PC-3 (cell line): ENCODE measurements around the gene PRSS21. TPM values are rescaled to one million over a fixed set of nuclear protein-coding genes. Genes with fewer than 3 reads are reported as not detected.

Experiments used
- ATAC-seq: fragments of 200-7000 bp; cut with Tn5 transposase; 2 replicates; pipeline ENCODE4 v1.9.1; 2020; ENCODE audit warnings: mild to moderate bottlenecking, moderate library complexity
- BruUV-seq: library from RNA; stranded (reverse); fragments of 400-500 nt; replicated peaks from 2 replicates; lab custom pipeline; 2021; lab: Mats Ljungman, UMichigan
- CTCF ChIA-PET: fragments of 300-600 bp; sonication (Branson Sonifier 250); formaldehyde crosslinking; loops from one replicate; lab custom pipeline; 2022; ENCODE audit warnings: antibody characterized with exemption; lab: Charles Lee
- POLR2A ChIA-PET: fragments of 300-600 bp; sonication (Branson Sonifier 250); formaldehyde crosslinking; loops from one replicate; lab custom pipeline; 2022; ENCODE audit warnings: antibody characterized with exemption; ENCODE audit not compliant: unreplicated experiment; lab: Charles Lee
- DNase-seq: peaks from one replicate; pipeline ENCODE4 v3.0.0-alpha.2; 2015
- H2AFZ ChIP-seq: fragments of 300-600 bp; sonication (generic); 2 replicates; pipeline ENCODE4 v1.6.0; 2016; ENCODE audit warnings: antibody characterized with exemption, low read length
- H3F3A ChIP-seq: fragments of 300-600 bp; sonication (generic); one replicate; pipeline ENCODE4 v1.6.0; 2017; ENCODE audit warnings: antibody characterized with exemption, low read length, control low read depth, mild to moderate bottlenecking; ENCODE audit not compliant: unreplicated experiment
- H3K27ac ChIP-seq: fragments of 300-600 bp; sonication (generic); 2 replicates; pipeline ENCODE4 v1.5.1; 2016; ENCODE audit warnings: mild to moderate bottlenecking, low read length
- H3K27me3 ChIP-seq: fragments of 300-600 bp; sonication (generic); 2 replicates; pipeline ENCODE4 v1.6.1; 2016; ENCODE audit warnings: low read length, mixed read lengths
- H3K36me3 ChIP-seq: fragments of 300-600 bp; sonication (generic); 2 replicates; pipeline ENCODE4 v1.6.1; 2016; ENCODE audit warnings: low read depth, mixed run types, low read length, mixed read lengths
- H3K4me1 ChIP-seq: fragments of 300-600 bp; sonication (generic); 2 replicates; pipeline ENCODE4 v1.5.1; 2016; ENCODE audit warnings: low read length; ENCODE audit not compliant: insufficient read depth
- H3K4me2 ChIP-seq: fragments of 300-600 bp; sonication (generic); 2 replicates; pipeline ENCODE4 v1.6.0; 2016; ENCODE audit warnings: low read length
- H3K4me3 ChIP-seq: fragments of 300-600 bp; sonication (generic); 2 replicates; pipeline ENCODE4 v1.5.1; 2016; ENCODE audit warnings: mild to moderate bottlenecking, low read length, mixed read lengths
- H3K79me2 ChIP-seq: fragments of 300-600 bp; sonication (generic); 2 replicates; pipeline ENCODE4 v1.6.1; 2017; ENCODE audit warnings: low read length, mixed read lengths
- H3K9ac ChIP-seq: fragments of 300-600 bp; sonication (generic); 2 replicates; pipeline ENCODE4 v1.6.0; 2016; ENCODE audit warnings: mild to moderate bottlenecking, low read length
- H3K9me2 ChIP-seq: fragments of 300-600 bp; sonication (generic); replicated peaks from 2 replicates; pipeline ENCODE4 v1.6.1; 2016; ENCODE audit warnings: mixed run types, low read length, mixed read lengths
- H3K9me3 ChIP-seq: fragments of 300-600 bp; sonication (generic); 2 replicates; pipeline ENCODE4 v1.6.1; 2016; ENCODE audit warnings: low read length, mixed read lengths
- H4K20me1 ChIP-seq: fragments of 300-600 bp; sonication (generic); 2 replicates; pipeline ENCODE4 v1.6.1; 2016; ENCODE audit warnings: low read length, mixed read lengths
- EZH2 ChIP-seq: fragments of 300-600 bp; sonication (generic); IDR thresholded peaks from one replicate; pipeline ENCODE4 v1.6.1; 2017; ENCODE audit warnings: antibody characterized with exemption, mild to moderate bottlenecking, low read length; ENCODE audit not compliant: unreplicated experiment
- EZH2phosphoT487 ChIP-seq: fragments of 300-600 bp; sonication (generic); IDR thresholded peaks from 2 replicates; pipeline ENCODE4 v1.6.1; 2018; ENCODE audit warnings: mild to moderate bottlenecking, antibody characterized with exemption, low read length, borderline replicate concordance
- intact Hi-C: fragments of 100-400 bp; cut with micrococcal nuclease; formaldehyde crosslinking; loops from 2 replicates; pipeline ENCODE4 v1.9.0; 2023
- total RNA-seq: library from RNA; depleted of rRNA; stranded (reverse); fragments of >200 nt; gene quantifications from 2 replicates; pipeline ENCODE4 v1.2.3, GENCODE V29; 2014
- TF ChIP-seq, protein P1 (sequence below): fragments of 300-600 bp; sonication (generic); conservative IDR thresholded peaks from 2 replicates; pipeline ENCODE4 v1.5.1; 2017; ENCODE audit warnings: antibody characterized with exemption, low read depth, mild to moderate bottlenecking, low read length

PRSS21 gene
- total RNA-seq, 1 experiment from 2014 or later = not detected

DNA sequence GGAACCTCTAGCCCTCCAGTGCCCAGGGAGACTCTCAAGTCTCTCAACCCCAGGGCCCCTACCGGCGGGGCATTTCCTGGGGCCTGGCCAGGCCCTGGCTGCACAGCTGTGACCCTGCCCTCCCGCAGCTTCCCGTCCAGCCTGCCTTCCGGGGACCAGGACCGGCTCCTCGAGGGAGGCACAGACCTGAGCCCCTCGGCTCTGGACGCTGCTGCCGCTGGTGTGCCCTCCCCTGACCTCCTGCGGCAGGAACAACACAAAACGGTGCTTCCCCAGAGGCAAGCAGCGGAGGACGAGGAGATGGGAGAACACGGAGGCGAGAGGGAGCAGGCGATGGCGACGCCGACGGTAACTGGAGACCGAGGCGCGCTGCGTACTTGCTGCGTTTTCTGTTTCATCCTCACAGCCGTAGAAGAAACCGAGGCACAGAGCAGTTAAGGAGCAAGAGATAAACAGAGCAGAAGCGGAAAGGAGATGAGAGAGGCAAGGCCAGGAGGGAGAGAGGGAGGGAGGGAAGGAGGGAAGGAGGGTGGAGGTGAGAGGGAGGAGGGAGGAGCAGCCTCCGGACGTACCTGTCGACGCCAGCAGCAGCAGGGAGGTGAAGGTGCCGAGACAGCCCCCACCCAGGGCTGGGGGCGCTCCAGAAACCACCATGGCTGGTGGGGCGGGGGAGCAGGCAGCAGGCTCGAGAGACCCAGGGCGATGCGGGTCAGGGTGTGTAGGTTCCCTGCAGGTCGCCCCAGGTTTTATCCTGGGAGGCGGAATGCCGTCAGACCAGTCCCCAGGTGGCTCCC, 40.6 kb downstream of the PRSS21 start, which contains the start of gene PRSS22:
Gene PRSS22, minus strand, starts transcription at position 720 of the 794 bp plus-strand sequence. Its CDS starts 66 bp downstream, at position 654.
- H3K4me2 ChIP-seq = peak within 1 kb of the TSS; percentile 92
- no peak for TF ChIP-seq EZH2phosphoT487
- TF ChIP-seq, protein P1, sequence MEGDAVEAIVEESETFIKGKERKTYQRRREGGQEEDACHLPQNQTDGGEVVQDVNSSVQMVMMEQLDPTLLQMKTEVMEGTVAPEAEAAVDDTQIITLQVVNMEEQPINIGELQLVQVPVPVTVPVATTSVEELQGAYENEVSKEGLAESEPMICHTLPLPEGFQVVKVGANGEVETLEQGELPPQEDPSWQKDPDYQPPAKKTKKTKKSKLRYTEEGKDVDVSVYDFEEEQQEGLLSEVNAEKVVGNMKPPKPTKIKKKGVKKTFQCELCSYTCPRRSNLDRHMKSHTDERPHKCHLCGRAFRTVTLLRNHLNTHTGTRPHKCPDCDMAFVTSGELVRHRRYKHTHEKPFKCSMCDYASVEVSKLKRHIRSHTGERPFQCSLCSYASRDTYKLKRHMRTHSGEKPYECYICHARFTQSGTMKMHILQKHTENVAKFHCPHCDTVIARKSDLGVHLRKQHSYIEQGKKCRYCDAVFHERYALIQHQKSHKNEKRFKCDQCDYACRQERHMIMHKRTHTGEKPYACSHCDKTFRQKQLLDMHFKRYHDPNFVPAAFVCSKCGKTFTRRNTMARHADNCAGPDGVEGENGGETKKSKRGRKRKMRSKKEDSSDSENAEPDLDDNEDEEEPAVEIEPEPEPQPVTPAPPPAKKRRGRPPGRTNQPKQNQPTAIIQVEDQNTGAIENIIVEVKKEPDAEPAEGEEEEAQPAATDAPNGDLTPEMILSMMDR = no peak
- TF ChIP-seq EZH2 = no peak
- ChIA-PET CTCF (interaction anchor here (1.0 kb wide), 1 partner anchor 11 kb away, joined by 4 read pairs; no protein-coding TSS in a partner anchor), POLR2A (interaction anchor here (0.6 kb wide), 1 partner anchor 153 kb away, joined by 3 read pairs; no protein-coding TSS in a partner anchor)
- no peaks in the 10 kb centered on the region for H3K9me3 ChIP-seq
- H3K9me2 ChIP-seq = no peaks in the 10 kb centered on the region
- peak within 1 kb of the TSS; percentile 92 for H3K9ac ChIP-seq
- no peak within 1 kb of the TSS for H2AFZ ChIP-seq
- H3K79me2 ChIP-seq = peaks cover 6% of the 10 kb centered on the region; the same call in 1 of the 2 replicates
- no peaks in the 10 kb centered on the region for H3F3A ChIP-seq
- no peaks in the 10 kb centered on the region for H3K27me3 ChIP-seq
- peak within 1 kb of the TSS; percentile 73 for H3K4me3 ChIP-seq
- BruUV-seq = TSS peak; percentile 80
- DNase-seq (peak; percentile 66), ATAC-seq (peak; percentile 60)
- peaks cover 29% of the 10 kb centered on the region for H3K4me1 ChIP-seq
- peak within 1 kb of the TSS; percentile 96 for H3K27ac ChIP-seq
- H4K20me1 ChIP-seq = no peaks in the 10 kb centered on the region
- 0 out of 2 replicates have a peak, but pooled peaks cover 3% of the 10 kb centered on the region for H3K36me3 ChIP-seq
- intact Hi-C loops = no loop called here

- H3K9ac ChIP-seq = peak overlapping the region; percentile 92
- 0 out of 2 replicates have a peak, but pooled peaks cover 3% of the 10 kb centered on the region for H3K36me3 ChIP-seq
- H3K9me3 ChIP-seq = no peaks in the 10 kb centered on the region
- H3K9me2 ChIP-seq = no peaks in the 10 kb centered on the region
- H3K27ac ChIP-seq = peak overlapping the region; percentile 96
- no peak overlapping the region for H2AFZ ChIP-seq
- peaks cover 29% of the 10 kb centered on the region for H3K4me1 ChIP-seq
- no peaks in the 10 kb centered on the region for H3F3A ChIP-seq
- ChIA-PET POLR2A (no interaction called here), CTCF (interaction anchor here (1.0 kb wide), 1 partner anchor 10 kb away, joined by 4 read pairs; no protein-coding TSS in a partner anchor)
- H3K27me3 ChIP-seq = no peaks in the 10 kb centered on the region
- peaks cover 6% of the 10 kb centered on the region; the same call in 1 of the 2 replicates for H3K79me2 ChIP-seq
- peak; percentile 68 for ATAC-seq
- peak overlapping the region; percentile 73 for H3K4me3 ChIP-seq
- peak; percentile 87 for DNase-seq
- intact Hi-C loops = no loop called here
- TF ChIP-seq, protein P1 = no peak; the same call in 1 of the 2 replicates
- TF ChIP-seq EZH2phosphoT487 = no peak
- no peak for TF ChIP-seq EZH2
- no TSS peak for BruUV-seq
- no peaks in the 10 kb centered on the region for H4K20me1 ChIP-seq
- H3K4me2 ChIP-seq = peak overlapping the region; percentile 92
These were observed 41.4 kb downstream of the PRSS21 start for GRCh38 chr16:2858245-2859025.
